Trophoblast cell (in vitro differentiated cells and primary cell): ENCODE results near the gene DBNL.

Source experiments
- DNase-seq, 2 donors: peaks; one replicate each; pipeline ENCODE4 v3.0.0-alpha.2; 2016
- H2AFZ ChIP-seq: 2 replicates; pipeline ENCODE4 v1.6.1; 2013; ENCODE audit warnings: low read length, moderate library complexity, mild to moderate bottlenecking; ENCODE audit not compliant: insufficient read depth, poor library complexity
- H2AK5ac ChIP-seq: 2 replicates; pipeline ENCODE4 v1.6.1; 2013; ENCODE audit warnings: mild to moderate bottlenecking, low read length
- H2BK120ac ChIP-seq: 2 replicates; pipeline ENCODE4 v1.6.1; 2013; ENCODE audit warnings: low read length, mild to moderate bottlenecking, moderate library complexity; ENCODE audit not compliant: insufficient read depth, poor library complexity
- H2BK12ac ChIP-seq: 2 replicates; pipeline ENCODE4 v1.6.1; 2013; ENCODE audit warnings: mild to moderate bottlenecking, low read length, moderate library complexity
- H2BK5ac ChIP-seq: 2 replicates; pipeline ENCODE4 v1.6.1; 2013; ENCODE audit warnings: low read length, low read depth, moderate library complexity, mild to moderate bottlenecking; ENCODE audit not compliant: poor library complexity
- H3K14ac ChIP-seq: 2 replicates; pipeline ENCODE4 v1.6.1; 2013; ENCODE audit warnings: mild to moderate bottlenecking, low read length
- H3K18ac ChIP-seq: 2 replicates; pipeline ENCODE4 v1.6.1; 2013; ENCODE audit warnings: mild to moderate bottlenecking, low read length
- H3K23ac ChIP-seq: 2 replicates; pipeline ENCODE4 v1.6.1; 2013; ENCODE audit warnings: low read length
- H3K27ac ChIP-seq: 2 replicates; pipeline ENCODE4 v1.5.1; 2013; ENCODE audit warnings: low read depth, mild to moderate bottlenecking, inconsistent platforms, low read length, moderate library complexity
- H3K27me3 ChIP-seq: 2 replicates; pipeline ENCODE4 v1.6.1; 2013; ENCODE audit warnings: inconsistent platforms, mild to moderate bottlenecking, low read length, moderate library complexity; ENCODE audit not compliant: insufficient read depth
- H3K36me3 ChIP-seq, 2 experiments: 1 replicate in 1 of 2; 2 replicates in 1 of 2; pipeline ENCODE4 v1.6.1; 2013; ENCODE audit warnings: low read length in 2 of 2, mild to moderate bottlenecking in 2 of 2, moderate library complexity in 1 of 2; ENCODE audit not compliant: insufficient read depth in 2 of 2, control insufficient read depth in 1 of 2
- H3K4ac ChIP-seq: 2 replicates; pipeline ENCODE4 v1.6.1; 2013; ENCODE audit warnings: low read depth, mild to moderate bottlenecking, low read length, moderate library complexity
- H3K4me1 ChIP-seq, 2 experiments: 1 replicate in 1 of 2; 2 replicates in 1 of 2; pipeline ENCODE4 v1.6.1; 2013; ENCODE audit warnings: low read length in 2 of 2, mild to moderate bottlenecking in 2 of 2, moderate library complexity in 1 of 2; ENCODE audit not compliant: insufficient read depth in 2 of 2, control insufficient read depth in 1 of 2
- H3K4me2 ChIP-seq: 2 replicates; pipeline ENCODE4 v1.6.1; 2013; ENCODE audit warnings: inconsistent platforms, mild to moderate bottlenecking, low read length, moderate library complexity
- H3K4me3 ChIP-seq: 2 replicates; pipeline ENCODE4 v1.5.1; 2013; ENCODE audit warnings: mild to moderate bottlenecking, low read depth, low read length, inconsistent platforms
- H3K79me1 ChIP-seq: one replicate; pipeline ENCODE4 v1.6.1; 2013; ENCODE audit warnings: low read length
- H3K79me2 ChIP-seq: 2 replicates; pipeline ENCODE4 v1.6.1; 2013; ENCODE audit warnings: low read length, mild to moderate bottlenecking; ENCODE audit not compliant: control insufficient read depth, insufficient read depth, poor library complexity
- H3K9ac ChIP-seq: 2 replicates; pipeline ENCODE4 v1.6.1; 2013; ENCODE audit warnings: mild to moderate bottlenecking, low read length
- H3K9me3 ChIP-seq: 2 replicates; pipeline ENCODE4 v1.6.1; 2013; ENCODE audit warnings: low read depth, mild to moderate bottlenecking, control low read depth, inconsistent platforms, low read length; ENCODE audit not compliant: insufficient read depth
- H4K12ac ChIP-seq: 2 replicates; pipeline ENCODE4 v1.6.1; 2013; ENCODE audit warnings: low read depth, mild to moderate bottlenecking, low read length, moderate library complexity
- H4K8ac ChIP-seq: 2 replicates; pipeline ENCODE4 v1.6.1; 2013; ENCODE audit warnings: low read depth, mild to moderate bottlenecking, low read length, moderate library complexity
- H4K91ac ChIP-seq: one replicate; pipeline ENCODE4 v1.6.1; 2013; ENCODE audit warnings: low read depth, mild to moderate bottlenecking, low read length, moderate library complexity
- WGBS: extraction: QIAGEN DNeasy Blood & Tissue Kit; methylation state at CpG from one replicate; pipeline ENCODE4 v1.1.7; 2013; ENCODE audit warnings: missing lambda C conversion rate; ENCODE audit not compliant: insufficient read length, insufficient coverage; ENCODE audit errors: extremely low coverage; 5-methylcytosine and 5-hydroxymethylcytosine counted together

Gene DBNL

GRCh38 chr7:44099669-44100068 lies 55.2 kb downstream of the DBNL start:
- Histone ChIP-seq H3K14ac (no peak overlapping the region), H2AK5ac (no peak overlapping the region), H2BK12ac (no peak overlapping the region), H3K4me3 (no peak overlapping the region), H3K9ac (no peak overlapping the region), H3K18ac (no peak overlapping the region), H3K27me3 (peaks cover 4% of the 10 kb centered on the region), H3K4ac (no peak overlapping the region), H3K4me2 (no peak overlapping the region), H3K79me1 (peaks cover 7% of the 10 kb centered on the region), H2AFZ (no peak overlapping the region), H3K9me3 (peaks cover 1% of the 10 kb centered on the region), H3K23ac (no peak overlapping the region), H3K4me1 (no peaks in the 10 kb centered on the region), H2BK5ac (no peak overlapping the region), H3K79me2 (no peaks in the 10 kb centered on the region), H3K36me3 (no peaks in the 10 kb centered on the region), H3K27ac (no peak overlapping the region), H4K12ac (no peak overlapping the region), H4K8ac (no peak overlapping the region), H4K91ac (no peak overlapping the region), H2BK120ac (no peak overlapping the region)
- WGBS, result no CpG with 5 or more reads among the region's 4 CpGs
- no peak for DNase-seq

DNA sequence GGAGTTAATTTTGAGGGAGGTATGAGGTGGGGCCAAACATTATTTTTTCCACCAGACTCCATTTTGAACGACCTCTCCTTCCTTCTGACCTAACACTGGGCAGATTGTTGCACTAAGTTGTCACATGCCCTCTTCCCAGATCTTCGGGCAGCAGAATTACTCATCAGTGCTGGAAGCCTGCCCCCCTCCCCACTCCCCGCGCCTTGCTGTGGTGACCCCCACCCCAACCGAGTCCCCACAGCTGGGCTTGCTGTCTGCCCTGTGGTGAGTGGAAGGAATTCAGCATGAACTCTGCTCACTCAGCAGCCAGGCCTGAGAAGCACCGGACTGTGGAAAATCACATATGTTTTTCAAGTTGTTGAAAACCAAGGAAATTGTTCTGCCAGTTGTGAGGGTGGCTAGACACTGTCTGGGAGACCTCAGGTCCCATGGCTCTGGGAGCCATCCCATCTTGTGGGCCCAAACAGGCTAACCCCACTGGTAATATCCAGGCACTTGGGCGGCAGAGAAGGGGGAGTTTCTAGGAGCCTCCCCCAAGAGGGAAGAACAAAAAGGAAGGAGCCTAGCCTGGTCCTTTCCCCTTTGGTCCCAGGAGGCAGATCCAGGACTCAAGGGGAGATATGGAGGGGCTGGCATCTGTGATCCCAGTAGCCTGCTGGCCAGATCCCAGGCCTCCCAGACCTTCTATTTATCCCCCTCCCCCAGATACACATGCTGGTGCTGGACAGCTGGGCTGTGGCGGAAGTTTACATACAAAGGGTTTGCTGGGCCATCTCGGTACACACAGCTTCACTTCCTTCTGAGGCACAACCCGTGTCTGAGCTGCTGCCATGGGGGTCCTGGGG lies 56.2 kb downstream of the DBNL start:
- Histone ChIP-seq H3K4me1 (peaks cover 8% of the 10 kb centered on the region in 2 experiments), H3K36me3 (no peaks in the 10 kb centered on the region), H3K9ac (no peak overlapping the region), H2BK5ac (no peak overlapping the region), H3K27me3 (peaks cover 4% of the 10 kb centered on the region), H2AK5ac (no peak overlapping the region), H3K4ac (no peak overlapping the region), H4K12ac (no peak overlapping the region), H2AFZ (no peak overlapping the region), H3K18ac (no peak overlapping the region), H3K9me3 (peaks cover 1% of the 10 kb centered on the region), H3K27ac (no peak overlapping the region), H3K4me2 (no peak overlapping the region), H3K4me3 (no peak overlapping the region), H4K8ac (no peak overlapping the region), H2BK12ac (no peak overlapping the region), H3K79me1 (peaks cover 11% of the 10 kb centered on the region), H4K91ac (no peak overlapping the region), H2BK120ac (no peak overlapping the region), H3K79me2 (no peaks in the 10 kb centered on the region), H3K14ac (no peak overlapping the region), H3K23ac (no peak overlapping the region)
- DNase-seq, result no peak
- WGBS, result no CpG with 5 or more reads among the region's 10 CpGs

DNA sequence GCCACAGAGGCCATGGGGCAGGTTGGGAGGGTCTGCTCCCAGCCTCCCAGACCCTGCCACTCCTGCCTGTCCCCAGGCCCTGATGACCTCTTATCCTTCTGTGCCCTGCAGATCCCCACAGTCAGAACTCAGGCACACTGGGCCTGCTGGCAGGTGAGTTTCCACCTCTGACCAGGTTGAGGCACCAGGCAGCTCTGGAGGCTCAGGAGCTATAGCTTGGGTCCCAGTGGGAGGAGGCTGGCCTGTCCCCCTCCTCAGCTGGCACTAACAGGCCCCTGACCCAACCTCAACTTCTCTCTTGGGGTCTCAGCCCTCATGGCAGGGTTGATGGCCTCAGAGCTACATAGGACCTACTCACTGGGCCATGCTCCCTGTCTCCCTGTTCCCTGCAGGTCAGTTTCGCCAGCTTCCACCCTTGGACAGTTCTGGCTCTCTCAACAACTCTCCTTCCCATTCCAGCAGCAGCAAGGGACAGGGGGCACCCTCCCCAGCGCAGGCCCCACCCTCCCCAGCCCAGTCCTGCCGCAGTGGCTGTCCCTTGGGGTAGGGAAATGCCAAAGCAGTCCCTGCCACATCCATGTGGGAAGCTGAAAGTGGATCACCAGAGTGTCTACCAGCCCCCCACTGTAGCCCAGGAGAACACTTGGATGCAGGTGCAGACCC lies 56.9 kb downstream of the DBNL start:
- H4K8ac ChIP-seq, result no peak overlapping the region
- H4K12ac ChIP-seq, result no peak overlapping the region
- H2BK5ac ChIP-seq, result no peak overlapping the region
- H3K27ac ChIP-seq, result no peak overlapping the region
- peaks cover 4% of the 10 kb centered on the region for H3K27me3 ChIP-seq
- no peak overlapping the region for H3K4me2 ChIP-seq
- H3K36me3 ChIP-seq, result no peaks in the 10 kb centered on the region
- no CpG with 5 or more reads among the region's 3 CpGs for WGBS
- H3K4me1 ChIP-seq, result peaks cover 9 to 10% of the 10 kb centered on the region in 2 experiments
- H3K4me3 ChIP-seq, result no peak overlapping the region
- H3K23ac ChIP-seq, result no peak overlapping the region
- no peaks in the 10 kb centered on the region for H3K79me2 ChIP-seq
- H3K9me3 ChIP-seq, result peaks cover 1% of the 10 kb centered on the region
- H4K91ac ChIP-seq, result no peak overlapping the region
- H2AFZ ChIP-seq, result no peak overlapping the region
- peaks cover 11% of the 10 kb centered on the region for H3K79me1 ChIP-seq
- H3K14ac ChIP-seq, result no peak overlapping the region
- H3K4ac ChIP-seq, result no peak overlapping the region
- no peak overlapping the region for H3K9ac ChIP-seq
- H3K18ac ChIP-seq, result no peak overlapping the region
- no peak overlapping the region for H2BK12ac ChIP-seq
- no peak overlapping the region for H2BK120ac ChIP-seq
- DNase-seq, result no peak
- H2AK5ac ChIP-seq, result no peak overlapping the region

DNA sequence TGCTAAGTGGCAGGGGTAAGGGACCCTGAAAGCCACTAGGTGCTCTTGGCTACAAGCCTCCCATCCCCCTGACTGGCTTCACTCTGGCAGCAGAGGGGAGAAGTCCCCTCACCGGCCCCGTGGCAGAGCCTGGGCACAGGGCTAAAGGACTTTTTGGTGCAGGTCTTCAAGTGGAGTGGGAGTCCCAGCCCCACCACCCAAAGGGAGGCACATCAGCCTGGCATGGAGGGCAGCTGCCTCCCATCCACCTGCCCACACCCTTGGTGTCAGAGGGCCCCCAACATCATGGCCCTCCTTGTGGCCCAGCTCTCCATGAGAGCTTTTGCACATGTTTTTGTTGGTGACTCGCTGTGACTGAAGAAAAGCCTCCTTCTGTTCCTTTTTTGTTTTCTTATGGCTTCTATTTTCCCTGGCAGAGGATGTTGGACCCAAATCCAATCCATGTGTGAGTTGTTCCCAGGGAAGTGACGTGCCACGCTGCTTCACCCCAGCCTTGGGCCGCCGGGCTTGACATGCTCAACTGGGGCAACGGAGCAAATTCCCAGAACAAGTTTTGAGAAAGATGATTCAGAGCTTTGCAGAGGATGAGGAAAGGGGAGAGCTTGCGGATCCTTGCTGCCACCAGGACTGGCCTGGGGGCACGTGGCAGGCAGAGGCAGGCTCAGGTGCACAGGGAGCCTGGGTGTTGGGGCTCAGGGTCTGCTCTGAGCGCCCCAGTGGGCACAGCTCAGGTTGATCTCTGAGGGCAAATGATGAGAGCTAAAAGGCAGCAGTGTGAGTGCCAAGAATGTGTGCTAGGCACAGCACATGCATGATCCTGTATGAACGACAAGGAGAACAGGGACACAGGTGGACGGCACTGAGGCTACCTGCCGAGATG lies 57.7 kb downstream of the DBNL start:
- Histone ChIP-seq H2BK5ac (no peak overlapping the region), H3K4me2 (no peak overlapping the region), H2AK5ac (no peak overlapping the region), H3K18ac (no peak overlapping the region), H4K8ac (no peak overlapping the region), H3K79me1 (peaks cover 11% of the 10 kb centered on the region), H3K4me1 (peaks cover 9 to 10% of the 10 kb centered on the region in 2 experiments), H3K9ac (no peak overlapping the region), H3K14ac (no peak overlapping the region), H3K79me2 (no peaks in the 10 kb centered on the region), H3K4me3 (no peak overlapping the region), H3K27ac (no peak overlapping the region), H2BK120ac (no peak overlapping the region), H3K27me3 (peaks cover 4% of the 10 kb centered on the region), H2AFZ (no peak overlapping the region), H4K91ac (no peak overlapping the region), H3K36me3 (peaks cover 5% of the 10 kb centered on the region in 2 experiments), H3K23ac (no peak overlapping the region), H3K9me3 (peaks cover 1% of the 10 kb centered on the region), H4K12ac (no peak overlapping the region), H3K4ac (no peak overlapping the region), H2BK12ac (no peak overlapping the region)
- WGBS, result no CpG with 5 or more reads among the region's 14 CpGs
- DNase-seq, result no peak
